Measurements from ENCODE around the gene IFNA21. TPM values are rescaled to one million over a fixed set of nuclear protein-coding genes. Genes with fewer than 3 reads are reported as not detected.
"Not testable (repeated sequence)": the region's sequence is repeated elsewhere in the genome, so short reads cannot be mapped to it uniquely, and the experiment has no call there.

IFNA21 gene
- total RNA-seq, 1 donor from 2014 or later = not detected

DNA sequence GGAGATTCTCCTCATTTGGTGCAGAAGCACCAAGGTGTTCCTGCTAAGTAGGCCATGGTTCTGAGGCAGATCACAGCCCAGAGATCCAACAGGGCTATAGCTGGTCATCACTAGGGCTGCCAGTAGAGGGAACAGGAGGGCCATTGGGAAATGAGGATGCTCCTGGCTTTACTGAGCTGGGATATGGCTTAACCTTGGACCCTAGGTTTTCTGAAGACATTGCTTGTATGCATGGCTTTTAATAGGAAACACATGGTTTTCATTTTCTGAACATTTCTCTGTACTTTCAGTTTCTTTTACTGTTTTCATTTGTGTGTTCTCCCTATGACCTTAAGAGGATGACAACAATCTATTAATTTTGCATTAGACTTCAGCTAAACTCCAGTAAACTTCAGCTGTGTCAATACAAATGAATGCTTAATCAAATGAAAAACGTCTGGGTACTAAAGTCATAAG is 25.0 kb downstream of the IFNA21 start, which contains the start of gene IFNW1:
IFNW1 (minus strand) TSS at position 406 of the 456 bp plus-strand sequence; CDS start at position 144, 262 bp downstream.
- no peak for DNase-seq

DNA sequence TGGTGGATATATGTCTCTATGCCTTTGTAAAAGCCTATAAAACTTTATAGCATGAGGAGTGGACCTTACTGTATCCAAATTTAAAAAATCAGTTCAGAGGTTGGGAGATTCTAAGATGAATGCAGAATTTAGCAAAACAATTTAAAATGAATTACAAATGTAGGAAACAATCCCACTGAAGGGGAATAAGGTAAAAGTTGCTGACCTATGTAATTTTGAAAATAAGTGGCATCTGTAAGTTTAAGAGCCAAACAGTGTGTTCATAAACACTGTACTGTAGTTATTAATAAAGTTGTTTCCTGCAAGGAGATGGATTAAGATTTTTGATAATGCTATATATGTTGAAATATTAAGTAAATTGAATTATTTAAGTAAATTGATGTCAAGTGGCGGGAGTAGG is 29.4 kb downstream of the IFNA21 start:
- no peak for DNase-seq

DNA sequence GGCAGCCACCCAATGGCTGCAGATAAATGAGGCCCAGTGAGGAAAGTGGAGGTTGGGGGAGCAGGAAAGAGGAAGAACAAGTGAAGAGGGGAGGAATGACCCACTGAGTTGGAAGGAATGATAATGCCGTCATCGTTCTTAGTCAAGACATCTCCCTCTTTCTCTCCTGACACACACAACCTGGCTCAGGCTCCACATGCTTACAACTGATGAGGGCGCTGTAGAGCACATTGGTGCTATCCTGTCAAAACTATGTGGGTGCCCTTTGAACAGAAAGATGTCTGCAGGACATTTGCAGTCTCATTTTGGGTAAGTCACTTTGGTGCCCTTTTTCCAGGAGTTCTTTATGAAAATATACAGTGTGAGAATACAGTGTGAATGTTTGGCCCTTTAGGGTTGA is 30.7 kb downstream of the IFNA21 start:
- no peak for DNase-seq

DNA sequence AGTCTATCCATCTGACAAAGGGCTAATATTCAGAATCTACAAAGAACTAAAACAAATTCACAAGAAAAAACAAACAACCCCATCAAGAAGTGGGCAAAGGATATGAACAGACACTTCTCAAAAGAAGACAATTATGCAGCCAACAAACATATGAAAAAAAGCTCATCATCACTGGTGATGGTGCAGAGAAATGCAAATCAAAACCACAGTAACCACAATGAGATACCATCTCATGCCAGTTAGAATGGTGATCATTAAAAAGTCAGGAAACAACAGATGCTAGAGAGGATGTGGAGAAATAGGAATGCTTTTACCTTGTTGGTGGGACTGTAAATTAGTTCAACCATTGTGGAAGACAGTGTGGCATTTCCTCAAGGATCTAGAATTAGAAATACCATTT is 38.3 kb downstream of the IFNA21 start:
- DNase-seq = not testable (repeated sequence)

DNA sequence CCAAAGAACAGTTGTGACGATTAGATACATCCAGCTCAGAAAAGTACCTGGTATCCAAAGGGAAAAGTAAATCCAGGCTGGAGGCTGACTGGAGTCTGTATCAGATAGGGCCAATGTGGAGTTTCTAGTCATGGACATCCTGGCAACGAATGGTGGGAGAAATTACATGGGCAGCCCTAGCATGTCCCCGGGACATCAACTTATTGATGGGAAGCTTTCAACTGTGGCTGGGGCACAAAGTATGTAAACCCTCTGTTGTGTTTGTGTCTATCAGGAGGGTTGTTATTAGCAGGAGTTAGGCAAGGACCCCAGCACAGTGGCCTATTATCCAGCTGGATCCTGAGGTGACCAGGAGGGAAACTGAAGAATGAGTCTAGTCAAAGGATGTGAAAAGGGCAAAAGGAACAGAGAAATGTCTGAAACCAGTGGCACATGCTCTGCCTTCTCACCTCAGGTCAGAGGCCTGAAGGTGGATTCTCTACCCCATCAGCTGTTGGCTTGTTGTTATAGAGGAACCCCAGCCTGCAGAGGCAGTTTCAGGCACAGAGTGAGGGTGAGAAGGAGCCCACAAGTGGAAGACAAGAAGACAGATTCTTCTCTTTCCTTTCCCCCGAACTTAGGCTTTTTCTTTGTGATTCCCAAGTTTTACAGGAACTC is 44.7 kb downstream of the IFNA21 start:
- DNase-seq = no peak

DNA sequence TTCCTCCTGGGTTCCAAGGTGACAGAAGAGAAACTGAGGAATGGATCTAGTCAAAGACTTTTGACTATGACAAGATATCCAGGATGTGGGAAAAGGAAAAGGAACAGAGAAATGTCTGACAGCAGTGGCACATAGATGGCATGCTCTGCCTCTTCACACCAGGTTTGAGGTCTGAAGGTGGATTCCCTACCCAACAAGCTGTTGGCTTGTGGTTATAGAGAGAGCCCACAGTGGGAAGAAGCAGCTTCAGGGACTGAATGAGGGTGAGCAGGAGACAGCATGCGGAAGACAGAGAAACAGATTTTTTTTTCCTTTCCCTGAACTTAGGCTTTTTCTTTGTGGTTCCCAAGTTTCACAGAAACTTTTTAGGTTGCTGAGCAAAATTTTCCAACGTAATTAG is 45.4 kb downstream of the IFNA21 start:
- DNase-seq = no peak

DNA sequence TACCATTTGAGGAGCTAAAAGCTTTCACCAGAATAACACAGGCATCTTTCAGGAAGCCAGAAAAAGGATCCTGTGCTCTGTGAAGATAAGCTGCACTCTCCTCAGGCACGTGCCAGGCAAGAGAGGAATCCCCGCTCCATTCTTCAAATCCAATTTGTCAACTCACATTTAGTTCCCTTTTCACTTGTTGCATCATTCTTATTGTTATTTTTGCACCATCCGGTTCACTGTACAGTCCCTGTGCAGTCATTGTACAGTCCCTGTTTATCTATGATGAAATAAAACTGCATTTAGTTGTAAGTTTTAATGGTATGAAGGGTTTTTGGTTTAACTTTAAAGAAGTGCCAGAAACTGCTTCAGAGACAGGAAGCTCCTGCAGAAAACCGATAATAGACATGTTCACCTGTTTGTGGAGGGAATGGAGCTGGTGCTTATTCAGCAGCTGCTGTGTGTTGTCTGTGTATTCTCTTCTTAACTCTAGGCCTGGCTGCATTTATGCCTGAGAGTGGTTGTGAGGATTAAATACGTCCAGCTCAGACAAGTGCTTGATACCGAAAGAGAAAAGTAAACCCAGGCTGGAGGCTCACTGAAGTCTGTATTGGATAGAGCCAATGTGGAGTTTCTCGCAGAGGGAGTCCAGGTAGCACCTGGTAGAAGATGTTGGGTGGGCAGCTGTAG is 47.2 kb downstream of the IFNA21 start:
- DNase-seq = no peak

Small RNA genes within 50 kb of the gene (small RNA-seq; reads per million reads assigned to genes)
- gene RF00019 (ENCODE audit: low replicate concordance) = not detected

Other genes with a start within 250 kb of the IFNA21 start
- 4.7 TPM for gene HACD4, start 135.0 kb downstream of the IFNA21 start, total RNA-seq
- not detected for gene IFNB1, start 88.7 kb downstream of the IFNA21 start, total RNA-seq
- not detected for gene IFNW1, start 24.8 kb downstream of the IFNA21 start, total RNA-seq
- gene IFNA4, start 20.9 kb upstream of the IFNA21 start, total RNA-seq = not detected
- not detected for gene IFNA7, start 35.5 kb upstream of the IFNA21 start, total RNA-seq
- not detected for gene IFNA10, start 40.5 kb upstream of the IFNA21 start, total RNA-seq
- gene IFNA16, start 50.7 kb upstream of the IFNA21 start, total RNA-seq = not detected
- not detected for gene IFNA17, start 61.6 kb upstream of the IFNA21 start, total RNA-seq
- not detected for gene IFNA14, start 73.3 kb upstream of the IFNA21 start, total RNA-seq
- not detected for gene IFNA5, start 138.7 kb upstream of the IFNA21 start, total RNA-seq
- gene KLHL9, start 168.7 kb upstream of the IFNA21 start, total RNA-seq = 33.2 TPM
- not detected for gene IFNA6, start 184.2 kb upstream of the IFNA21 start, total RNA-seq
- gene IFNA13, start 201.4 kb upstream of the IFNA21 start, total RNA-seq = not detected
- not detected for gene IFNA2, start 218.7 kb upstream of the IFNA21 start, total RNA-seq
- not detected for gene IFNA8, start 242.5 kb upstream of the IFNA21 start, total RNA-seq